OCI-LY1 (cell line): ENCODE results near the gene CFAP91.

Experiments
- H2AFZ ChIP-seq: fragments of 200-600 bp; sonication (generic), shearing (Covaris generic); 2 replicates; pipeline ENCODE4 v1.6.0; 2014; ENCODE audit warnings: antibody characterized with exemption, mild to moderate bottlenecking, low read length
- H3F3A ChIP-seq: fragments of 200-600 bp; sonication (generic), shearing (Covaris generic); 2 replicates; pipeline ENCODE4 v1.6.0; 2014; ENCODE audit warnings: mild to moderate bottlenecking, antibody characterized with exemption, low read length, moderate library complexity; ENCODE audit not compliant: insufficient read depth
- H3K27ac ChIP-seq: fragments of 200-600 bp; sonication (generic); 2 replicates; pipeline ENCODE4 v1.5.1; 2014; ENCODE audit warnings: low read length, mixed run types, mild to moderate bottlenecking, low read depth; ENCODE audit not compliant: poor library complexity, severe bottlenecking
- H3K27me3 ChIP-seq: fragments of 200-600 bp; sonication (generic); 2 replicates; pipeline ENCODE4 v1.6.0; 2014; ENCODE audit warnings: antibody characterized with exemption, mild to moderate bottlenecking, low read length, moderate library complexity; ENCODE audit not compliant: insufficient read depth
- H3K36me3 ChIP-seq: fragments of 200-600 bp; sonication (generic); 2 replicates; pipeline ENCODE4 v1.6.1; 2014; ENCODE audit warnings: mild to moderate bottlenecking, antibody characterized with exemption, low read length, moderate library complexity, mixed read lengths; ENCODE audit not compliant: insufficient read depth
- H3K4me1 ChIP-seq: fragments of 200-600 bp; sonication (generic); 2 replicates; pipeline ENCODE4 v1.5.1; 2014; ENCODE audit warnings: mild to moderate bottlenecking, low read length, moderate library complexity; ENCODE audit not compliant: insufficient read depth, severe bottlenecking
- H3K4me2 ChIP-seq: fragments of 200-600 bp; sonication (generic), shearing (Covaris generic); 2 replicates; pipeline ENCODE4 v1.6.1; 2014; ENCODE audit warnings: low read length
- H3K4me3 ChIP-seq: fragments of 200-600 bp; sonication (generic); 2 replicates; pipeline ENCODE4 v1.5.1; 2014; ENCODE audit warnings: low read length, low read depth, mild to moderate bottlenecking, mixed read lengths; ENCODE audit not compliant: poor library complexity, severe bottlenecking
- H3K79me2 ChIP-seq: fragments of 200-600 bp; shearing (Covaris generic); 2 replicates; pipeline ENCODE4 v1.6.1; 2016; ENCODE audit warnings: mixed run types, low read length, mixed read lengths; ENCODE audit not compliant: insufficient read depth
- H3K9ac ChIP-seq: fragments of 200-600 bp; sonication (generic), shearing (Covaris generic); 2 replicates; pipeline ENCODE4 v1.6.1; 2014; ENCODE audit warnings: mild to moderate bottlenecking, low read length, mixed read lengths
- H3K9me2 ChIP-seq: fragments of 200-600 bp; sonication (generic), shearing (Covaris generic); 2 replicates; pipeline ENCODE4 v1.6.1; 2014; ENCODE audit warnings: low read depth, mild to moderate bottlenecking, low read length, mixed read lengths
- H3K9me3 ChIP-seq: fragments of 200-600 bp; shearing (Covaris generic); 2 replicates; pipeline ENCODE4 v1.6.1; 2014; ENCODE audit warnings: low read length, mixed read lengths
- H4K20me1 ChIP-seq: fragments of 200-600 bp; sonication (generic), shearing (Covaris generic); 2 replicates; pipeline ENCODE4 v1.6.0; 2016; ENCODE audit warnings: mild to moderate bottlenecking, low read length; ENCODE audit not compliant: insufficient read depth
- CTCF ChIP-seq: fragments of 200-600 bp; sonication (generic), shearing (Covaris generic); IDR thresholded peaks from 2 replicates; pipeline ENCODE4 v1.5.1; 2017; ENCODE audit warnings: mild to moderate bottlenecking, antibody characterized with exemption, low read length, moderate library complexity, mixed read lengths
- EZH2 ChIP-seq: fragments of 200-600 bp; sonication (generic), shearing (Covaris generic); IDR thresholded peaks from 2 replicates; pipeline ENCODE4 v1.8.0; 2017; ENCODE audit warnings: borderline replicate concordance, mixed run types, mild to moderate bottlenecking, antibody characterized with exemption, low read length, moderate library complexity, mixed read lengths

CFAP91 gene

GRCh38 chr3:119731560-119732343, 28.9 kb downstream of the CFAP91 start:
- no peaks in the 10 kb centered on the region for H3K36me3 ChIP-seq
- no peak overlapping the region for H2AFZ ChIP-seq
- H3K9me2 ChIP-seq = no peaks in the 10 kb centered on the region
- no peak overlapping the region for H3K4me2 ChIP-seq
- H3K4me3 ChIP-seq = no peak overlapping the region
- no peaks in the 10 kb centered on the region for H3K27me3 ChIP-seq
- no peak for TF ChIP-seq EZH2
- no peak for TF ChIP-seq CTCF
- H3K9me3 ChIP-seq = no peaks in the 10 kb centered on the region
- no peaks in the 10 kb centered on the region for H3F3A ChIP-seq
- no peak overlapping the region for H3K27ac ChIP-seq
- no peak overlapping the region for H3K9ac ChIP-seq
- H4K20me1 ChIP-seq = no peaks in the 10 kb centered on the region
- H3K79me2 ChIP-seq = no peaks in the 10 kb centered on the region
- no peaks in the 10 kb centered on the region for H3K4me1 ChIP-seq

- Histone ChIP-seq H3K27me3 (no peaks in the 10 kb centered on the region), H3K79me2 (no peaks in the 10 kb centered on the region), H3K36me3 (no peaks in the 10 kb centered on the region), H3K9ac (no peak overlapping the region), H3K9me2 (no peaks in the 10 kb centered on the region), H2AFZ (no peak overlapping the region), H3F3A (no peaks in the 10 kb centered on the region), H3K4me2 (no peak overlapping the region), H3K4me1 (no peaks in the 10 kb centered on the region), H4K20me1 (no peaks in the 10 kb centered on the region), H3K9me3 (no peaks in the 10 kb centered on the region), H3K27ac (no peak overlapping the region), H3K4me3 (no peak overlapping the region)
- TF ChIP-seq EZH2 = no peak
These were observed 31.0 kb downstream of the CFAP91 start for GRCh38 chr3:119733812-119734211.

DNA sequence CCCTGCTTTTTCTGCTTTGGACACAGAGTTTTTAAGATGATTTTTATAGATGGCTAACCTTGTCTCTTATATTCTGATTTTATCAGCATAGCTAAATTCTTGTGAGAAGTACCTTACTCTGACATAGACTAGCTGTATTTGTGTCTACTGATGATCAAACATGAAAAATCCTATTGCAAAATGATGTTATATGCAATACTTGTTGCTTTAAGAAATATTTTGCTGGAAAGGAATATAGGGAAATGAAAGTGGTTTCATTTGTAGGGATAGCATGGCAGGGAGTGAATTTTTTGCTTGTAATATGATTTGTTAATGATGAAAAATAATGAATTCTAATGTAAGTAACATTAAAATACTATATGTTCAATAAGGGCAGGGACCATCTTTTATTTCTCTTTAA, 35.9 kb downstream of the CFAP91 start:
- no peaks in the 10 kb centered on the region for H3K9me3 ChIP-seq
- no peak for TF ChIP-seq EZH2
- TF ChIP-seq CTCF = no peak
- H3K4me1 ChIP-seq = no peaks in the 10 kb centered on the region
- no peak overlapping the region for H3K9ac ChIP-seq
- no peak overlapping the region for H3K4me3 ChIP-seq
- H3K27me3 ChIP-seq = no peaks in the 10 kb centered on the region
- H3K79me2 ChIP-seq = no peaks in the 10 kb centered on the region
- no peaks in the 10 kb centered on the region for H3F3A ChIP-seq
- no peaks in the 10 kb centered on the region for H3K9me2 ChIP-seq
- H2AFZ ChIP-seq = no peak overlapping the region
- no peaks in the 10 kb centered on the region for H3K36me3 ChIP-seq
- H3K4me2 ChIP-seq = no peak overlapping the region
- no peak overlapping the region for H3K27ac ChIP-seq
- H4K20me1 ChIP-seq = no peaks in the 10 kb centered on the region
